Vagina (tissue), 2 donors: Measurements from ENCODE around the gene CASZ1.

Source experiments
- POLR2A ChIP-seq, 2 donors: fragments of 450-650 bp; IDR thresholded peaks; one replicate each; pipeline ENCODE4 v1.6.1; 2017; ENCODE audit warnings: antibody characterized with exemption in 2 of 2, mild to moderate bottlenecking in 2 of 2, moderate library complexity in 2 of 2
- POLR2AphosphoS5 ChIP-seq, 2 donors: sonication (generic); formaldehyde crosslinking; IDR thresholded peaks; one replicate each; pipeline ENCODE4 v1.9.0; 2017; ENCODE audit warnings: antibody characterized with exemption in 2 of 2, mild to moderate bottlenecking in 2 of 2, low read depth in 1 of 2; ENCODE audit not compliant: insufficient read depth in 1 of 2
- TF ChIP-seq, protein P1 (sequence below), 3 experiments: fragments of 450-650 bp in 2 of 3; fragments of 200-600 bp in 1 of 3; sonication (generic) in 1 of 3; IDR thresholded peaks; one replicate each; pipeline ENCODE4 v1.5.1; 2017 to 2019; ENCODE audit warnings: antibody characterized with exemption in 3 of 3, mild to moderate bottlenecking in 2 of 3, moderate library complexity in 2 of 3

GRCh38 chr1:10724511-10724910 lies 71.9 kb downstream of the CASZ1 start:
- TF ChIP-seq, protein P1, sequence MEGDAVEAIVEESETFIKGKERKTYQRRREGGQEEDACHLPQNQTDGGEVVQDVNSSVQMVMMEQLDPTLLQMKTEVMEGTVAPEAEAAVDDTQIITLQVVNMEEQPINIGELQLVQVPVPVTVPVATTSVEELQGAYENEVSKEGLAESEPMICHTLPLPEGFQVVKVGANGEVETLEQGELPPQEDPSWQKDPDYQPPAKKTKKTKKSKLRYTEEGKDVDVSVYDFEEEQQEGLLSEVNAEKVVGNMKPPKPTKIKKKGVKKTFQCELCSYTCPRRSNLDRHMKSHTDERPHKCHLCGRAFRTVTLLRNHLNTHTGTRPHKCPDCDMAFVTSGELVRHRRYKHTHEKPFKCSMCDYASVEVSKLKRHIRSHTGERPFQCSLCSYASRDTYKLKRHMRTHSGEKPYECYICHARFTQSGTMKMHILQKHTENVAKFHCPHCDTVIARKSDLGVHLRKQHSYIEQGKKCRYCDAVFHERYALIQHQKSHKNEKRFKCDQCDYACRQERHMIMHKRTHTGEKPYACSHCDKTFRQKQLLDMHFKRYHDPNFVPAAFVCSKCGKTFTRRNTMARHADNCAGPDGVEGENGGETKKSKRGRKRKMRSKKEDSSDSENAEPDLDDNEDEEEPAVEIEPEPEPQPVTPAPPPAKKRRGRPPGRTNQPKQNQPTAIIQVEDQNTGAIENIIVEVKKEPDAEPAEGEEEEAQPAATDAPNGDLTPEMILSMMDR (IDR thresholded peaks at IDR 0.05): no peak
- no peak for TF ChIP-seq POLR2A (IDR thresholded peaks at IDR 0.05)
- TF ChIP-seq POLR2AphosphoS5 (IDR thresholded peaks at IDR 0.05; ENCODE audit: insufficient read depth in 1 of 2, low read depth in 1 of 2): no peak
